ENCODE results near the gene FAF1.
"Not testable (repeated sequence)": the region's sequence is repeated elsewhere in the genome, so short reads cannot be mapped to it uniquely, and the experiment has no call there.

GRCh38 chr1:50906050-50906449 is 54.0 kb downstream of the FAF1 start:
- TF ChIP-seq CTCF, POLR2A (IDR thresholded peaks at IDR 0.05): not testable (repeated sequence)

Measured in esophagus squamous epithelium (tissue), 4 donors.